T-helper 2 cell treated with Interferon-gamma antibody and Interleukin-4, amounts not matched to agents 5 μg/mL and 100 μg/mL, for 36 hours (primary cell): ENCODE data around the gene USP20.
"Not testable (repeated sequence)": the region's sequence is repeated elsewhere in the genome, so short reads cannot be mapped to it uniquely, and the experiment has no call there.

Source experiments
- DNase-seq: peaks from one replicate; pipeline ENCODE4 v3.0.0; 2021; ENCODE audit warnings: low spot score
- H3K27ac Mint-ChIP-seq: one replicate; pipeline ENCODE4 v1.8.0; 2021; ENCODE audit warnings: mild to moderate bottlenecking, mixed read lengths
- H3K27me3 Mint-ChIP-seq: one replicate; pipeline ENCODE4 v1.8.0; 2021; ENCODE audit warnings: low read depth, mixed read lengths
- H3K36me3 Mint-ChIP-seq: one replicate; pipeline ENCODE4 v1.8.0; 2021; ENCODE audit warnings: low read depth, mixed read lengths
- H3K4me1 Mint-ChIP-seq: one replicate; pipeline ENCODE4 v1.8.0; 2021; ENCODE audit warnings: low read depth, mixed read lengths
- H3K4me3 Mint-ChIP-seq: one replicate; pipeline ENCODE4 v1.8.0; 2022; ENCODE audit warnings: mild to moderate bottlenecking, moderate library complexity, mixed read lengths
- H3K9me3 Mint-ChIP-seq: one replicate; pipeline ENCODE4 v1.8.0; 2021; ENCODE audit warnings: mixed read lengths

The USP20 gene

GRCh38 chr9:129890718-129891299 lies 55.6 kb downstream of the USP20 start:
- not testable (repeated sequence) for H3K27me3 Mint-ChIP-seq, H3K9me3 Mint-ChIP-seq, DNase-seq
- Mint-ChIP-seq H3K36me3 (peaks cover 79% of the 10 kb centered on the region), H3K27ac (peak overlapping the region; percentile 99), H3K4me1 (peaks cover 82% of the 10 kb centered on the region), H3K4me3 (peak overlapping the region; percentile 90)

GRCh38 chr9:129891569-129891968 lies 56.3 kb downstream of the USP20 start:
- Mint-ChIP-seq H3K9me3 (no peaks in the 10 kb centered on the region), H3K4me3 (peak overlapping the region; percentile 90), H3K27me3 (no peaks in the 10 kb centered on the region), H3K27ac (peak overlapping the region; percentile 99), H3K36me3 (peaks cover 84% of the 10 kb centered on the region), H3K4me1 (peaks cover 84% of the 10 kb centered on the region)
- DNase-seq, result no peak

DNA sequence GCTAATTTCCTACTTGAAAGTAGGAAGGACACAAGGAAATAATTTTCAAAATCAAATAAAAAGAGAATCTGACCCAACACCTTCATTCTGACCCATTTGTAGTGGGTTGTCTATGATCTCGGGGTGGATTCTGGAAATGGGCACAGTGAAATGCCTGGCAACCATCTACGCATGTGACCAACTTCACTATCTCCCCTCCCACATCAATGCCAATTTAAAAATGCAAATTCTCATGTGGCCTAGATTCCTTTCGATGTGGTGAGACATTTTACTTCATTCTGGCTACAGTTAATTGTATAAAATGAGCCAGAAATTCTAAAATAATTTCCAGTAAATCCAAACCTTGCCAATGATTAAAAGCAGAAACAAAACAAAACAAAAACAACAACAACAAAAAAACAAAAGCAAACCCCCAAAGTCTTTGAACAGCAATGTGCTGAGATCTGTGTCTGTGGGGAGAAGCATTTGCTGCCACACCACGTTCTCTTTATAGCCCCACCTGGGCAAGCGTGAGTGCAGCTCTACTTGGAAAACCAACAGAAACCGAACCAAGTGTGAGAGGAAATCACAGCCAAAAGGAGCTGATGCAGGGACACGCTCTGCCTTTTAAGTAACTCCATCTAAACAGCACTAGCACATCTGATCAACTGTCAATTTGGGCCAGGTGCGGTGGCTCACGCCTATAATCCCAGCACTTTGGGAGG lies 59.0 kb downstream of the USP20 start:
- no peaks in the 10 kb centered on the region for H3K9me3 Mint-ChIP-seq
- H3K36me3 Mint-ChIP-seq, result peaks cover 89% of the 10 kb centered on the region
- peaks cover 79% of the 10 kb centered on the region for H3K4me1 Mint-ChIP-seq
- no peaks in the 10 kb centered on the region for H3K27me3 Mint-ChIP-seq
- DNase-seq, result no peak
- peak overlapping the region; percentile 91 for H3K27ac Mint-ChIP-seq
- H3K4me3 Mint-ChIP-seq, result peak overlapping the region; percentile 67

GRCh38 chr9:129895376-129896268 lies 60.4 kb downstream of the USP20 start:
- H3K27me3 Mint-ChIP-seq, result no peaks in the 10 kb centered on the region
- peak; percentile 39 for DNase-seq
- H3K4me1 Mint-ChIP-seq, result peaks cover 74% of the 10 kb centered on the region
- no peaks in the 10 kb centered on the region for H3K9me3 Mint-ChIP-seq
- peaks cover 89% of the 10 kb centered on the region for H3K36me3 Mint-ChIP-seq
- peak overlapping the region; percentile 91 for H3K27ac Mint-ChIP-seq
- H3K4me3 Mint-ChIP-seq, result peak overlapping the region; percentile 67

GRCh38 chr9:129897263-129897662 lies 62.0 kb downstream of the USP20 start:
- peaks cover 88% of the 10 kb centered on the region for H3K36me3 Mint-ChIP-seq
- peaks cover 64% of the 10 kb centered on the region for H3K4me1 Mint-ChIP-seq

GRCh38 chr9:129898185-129898584 lies 62.9 kb downstream of the USP20 start:
- peaks cover 60% of the 10 kb centered on the region for H3K4me1 Mint-ChIP-seq

More at GRCh38 chr9:129897263-129897662, 62.0 kb downstream of the USP20 start:
- Mint-ChIP-seq H3K27ac (peak overlapping the region; percentile 91), H3K27me3 (no peaks in the 10 kb centered on the region), H3K9me3 (no peaks in the 10 kb centered on the region), H3K4me3 (peak overlapping the region; percentile 46)
- no peak for DNase-seq

DNA sequence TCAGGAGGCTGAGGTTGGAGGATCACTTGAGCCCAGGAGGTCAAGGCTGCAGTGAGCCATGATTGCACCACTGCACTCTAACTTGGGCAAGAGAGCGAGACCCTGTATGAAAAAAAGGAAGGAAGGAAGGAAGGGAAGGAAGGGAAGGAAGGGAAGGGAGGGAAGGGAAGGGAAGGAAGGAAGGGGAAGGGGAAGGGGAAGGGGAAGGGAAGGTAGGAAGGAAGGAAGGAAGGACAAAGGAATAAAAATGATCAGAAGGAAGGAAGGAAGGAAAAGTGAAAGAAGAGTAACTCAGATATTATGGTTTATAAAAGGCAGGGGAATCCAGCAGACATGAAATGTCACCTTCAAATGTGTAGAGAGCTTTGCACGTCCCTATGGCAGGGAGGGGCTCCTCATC lies 64.4 kb downstream of the USP20 start:
- H3K27me3 Mint-ChIP-seq, result no peaks in the 10 kb centered on the region
- H3K4me1 Mint-ChIP-seq, result peaks cover 58% of the 10 kb centered on the region
- no peaks in the 10 kb centered on the region for H3K9me3 Mint-ChIP-seq
- H3K36me3 Mint-ChIP-seq, result peaks cover 87% of the 10 kb centered on the region
- peak overlapping the region; percentile 85 for H3K27ac Mint-ChIP-seq
- H3K4me3 Mint-ChIP-seq, result no peak overlapping the region
- no peak for DNase-seq

More at GRCh38 chr9:129898185-129898584, 62.9 kb downstream of the USP20 start:
- H3K9me3 Mint-ChIP-seq, result no peaks in the 10 kb centered on the region
- DNase-seq, result no peak
- H3K4me3 Mint-ChIP-seq, result no peak overlapping the region
- no peaks in the 10 kb centered on the region for H3K27me3 Mint-ChIP-seq
- H3K36me3 Mint-ChIP-seq, result peaks cover 89% of the 10 kb centered on the region
- H3K27ac Mint-ChIP-seq, result peak overlapping the region; percentile 77

GRCh38 chr9:129900263-129901027 lies 65.2 kb downstream of the USP20 start:
- DNase-seq, result no peak
- Mint-ChIP-seq H3K4me3 (no peak overlapping the region), H3K27ac (peak overlapping the region; percentile 41), H3K9me3 (no peaks in the 10 kb centered on the region), H3K27me3 (no peaks in the 10 kb centered on the region), H3K4me1 (peaks cover 54% of the 10 kb centered on the region), H3K36me3 (peaks cover 85% of the 10 kb centered on the region)

- Mint-ChIP-seq H3K36me3 (peaks cover 83% of the 10 kb centered on the region), H3K27ac (peak overlapping the region; percentile 57), H3K4me3 (no peak overlapping the region), H3K4me1 (peaks cover 41% of the 10 kb centered on the region), H3K9me3 (no peaks in the 10 kb centered on the region), H3K27me3 (no peaks in the 10 kb centered on the region)
- no peak for DNase-seq
These were observed 66.9 kb downstream of the USP20 start for GRCh38 chr9:129901993-129902739.

- H3K27ac Mint-ChIP-seq, result peak overlapping the region; percentile 6
- peaks cover 38% of the 10 kb centered on the region for H3K4me1 Mint-ChIP-seq
- no peaks in the 10 kb centered on the region for H3K27me3 Mint-ChIP-seq
- H3K9me3 Mint-ChIP-seq, result no peaks in the 10 kb centered on the region
- H3K4me3 Mint-ChIP-seq, result no peak overlapping the region
- peaks cover 83% of the 10 kb centered on the region for H3K36me3 Mint-ChIP-seq
- DNase-seq, result no peak
These were observed 67.5 kb downstream of the USP20 start for GRCh38 chr9:129902740-129903134.

- no peak for DNase-seq
- Mint-ChIP-seq H3K36me3 (peaks cover 74% of the 10 kb centered on the region), H3K4me3 (no peak overlapping the region), H3K27me3 (no peaks in the 10 kb centered on the region), H3K27ac (peak overlapping the region; percentile 81), H3K4me1 (peaks cover 23% of the 10 kb centered on the region), H3K9me3 (no peaks in the 10 kb centered on the region)
These were observed 69.5 kb downstream of the USP20 start for GRCh38 chr9:129904734-129905133.

GRCh38 chr9:129906298-129906697 lies 71.0 kb downstream of the USP20 start:
- no peak overlapping the region for H3K4me3 Mint-ChIP-seq
- DNase-seq, result no peak
- no peaks in the 10 kb centered on the region for H3K27me3 Mint-ChIP-seq
- peaks cover 74% of the 10 kb centered on the region for H3K36me3 Mint-ChIP-seq
- peaks cover 31% of the 10 kb centered on the region for H3K4me1 Mint-ChIP-seq
- H3K27ac Mint-ChIP-seq, result no peak overlapping the region
- H3K9me3 Mint-ChIP-seq, result no peaks in the 10 kb centered on the region

DNA sequence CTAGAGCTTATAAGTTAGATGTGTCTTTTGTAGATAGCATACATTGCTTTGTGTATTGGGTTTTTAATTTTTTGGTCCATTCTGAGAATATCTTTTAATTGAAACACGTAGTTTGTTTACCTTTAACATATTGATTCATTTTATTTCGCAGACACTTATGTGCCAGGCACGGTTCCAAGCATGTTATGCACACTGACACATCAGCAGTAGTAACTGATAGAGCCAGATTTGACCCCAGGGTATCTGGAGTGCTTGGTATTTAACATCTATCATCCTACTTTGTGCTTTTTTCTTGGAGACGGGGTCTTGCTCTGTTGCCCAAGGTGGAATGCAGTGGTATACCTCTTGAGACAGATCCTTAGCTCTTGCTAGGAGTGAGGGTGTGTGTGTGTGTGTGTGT lies 71.9 kb downstream of the USP20 start:
- Mint-ChIP-seq H3K4me1 (peaks cover 26% of the 10 kb centered on the region), H3K36me3 (peaks cover 65% of the 10 kb centered on the region), H3K9me3 (no peaks in the 10 kb centered on the region), H3K27ac (peak overlapping the region; percentile 4), H3K4me3 (no peak overlapping the region), H3K27me3 (no peaks in the 10 kb centered on the region)
- no peak for DNase-seq
